ENCODE data around the gene C2orf92. TPM values are rescaled to one million over a fixed set of nuclear protein-coding genes. Genes with fewer than 3 reads are reported as not detected.
"Not testable (repeated sequence)": the region's sequence is repeated elsewhere in the genome, so short reads cannot be mapped to it uniquely, and the experiment has no call there.

C2orf92 gene
- total RNA-seq, 2 experiments from 2014 or later = 2.7 to 2.8 TPM

- no peaks in the 10 kb centered on the region for H3K27me3 Mint-ChIP-seq (ENCODE audit: low read depth)
- H3K27ac Mint-ChIP-seq = no peak overlapping the region
- no peak overlapping the region for H3K4me3 Mint-ChIP-seq
- no peaks in the 10 kb centered on the region for H3K9me3 Mint-ChIP-seq
- CTCF ChIA-PET = interaction anchor here (1.0 to 5.6 kb wide), 6 partner anchors 13 to 121 kb away, joined by 4 to 60 read pairs (median 7); no protein-coding TSS in a partner anchor
- H3K36me3 Mint-ChIP-seq (ENCODE audit: low read depth) = peaks cover 23% of the 10 kb centered on the region
- peaks cover 48% of the 10 kb centered on the region for H3K4me1 Mint-ChIP-seq (ENCODE audit: low read depth)
- intact Hi-C loops (cut with micrococcal nuclease) = loop anchor here (5.0 to 10.0 kb wide), 2 partner anchors 119 to 1623 kb away; partner anchors contain the start of genes EIF5B and TXNDC9
- no peak for DNase-seq
These were observed 41.8 kb downstream of the C2orf92 start for GRCh38 chr2:97711394-97711711.

GRCh38 chr2:97712175-97712574, 42.7 kb downstream of the C2orf92 start:
- H3K36me3 Mint-ChIP-seq (ENCODE audit: low read depth) = peaks cover 26% of the 10 kb centered on the region
- CTCF ChIA-PET = interaction anchor here (0.6 to 4.1 kb wide), 8 partner anchors 14 to 786 kb away, joined by 3 to 38 read pairs (median 5); partner anchors contain the start of gene ACTR1B
- not testable (repeated sequence) for DNase-seq; H3K27me3 Mint-ChIP-seq (ENCODE audit: low read depth); H3K9me3 Mint-ChIP-seq
- peaks cover 56% of the 10 kb centered on the region for H3K4me1 Mint-ChIP-seq (ENCODE audit: low read depth)
- intact Hi-C loops (cut with micrococcal nuclease) = loop anchor here (2.0 to 10.0 kb wide), 4 partner anchors 67 to 1623 kb away; partner anchors contain the start of genes EIF5B and TXNDC9
- peak overlapping the region; percentile 75 for H3K27ac Mint-ChIP-seq
- H3K4me3 Mint-ChIP-seq = peak overlapping the region; percentile 59

GRCh38 chr2:97712693-97713295, 43.3 kb downstream of the C2orf92 start:
- CTCF ChIA-PET = interaction anchor here (0.6 to 4.1 kb wide), 9 partner anchors 14 to 122 kb away, joined by 3 to 38 read pairs (median 5); partner anchors contain the start of genes ACTR1B and COX5B
- peaks cover 62% of the 10 kb centered on the region for H3K4me1 Mint-ChIP-seq (ENCODE audit: low read depth)
- intact Hi-C loops (cut with micrococcal nuclease) = loop anchor here (1.0 to 10.0 kb wide), 5 partner anchors 48 to 1622 kb away; partner anchors contain the start of genes ACTR1B, EIF5B and TXNDC9
- H3K27ac Mint-ChIP-seq = peak overlapping the region; percentile 95
- H3K4me3 Mint-ChIP-seq = peak overlapping the region; percentile 85
- no peaks in the 10 kb centered on the region for H3K9me3 Mint-ChIP-seq
- no peaks in the 10 kb centered on the region for H3K27me3 Mint-ChIP-seq (ENCODE audit: low read depth)
- peak; percentile 62 for DNase-seq
- peaks cover 26% of the 10 kb centered on the region for H3K36me3 Mint-ChIP-seq (ENCODE audit: low read depth)

- Mint-ChIP-seq H3K27me3 (ENCODE audit: low read depth) (no peaks in the 10 kb centered on the region), H3K27ac (peak within 1 kb of the TSS; percentile 95), H3K36me3 (ENCODE audit: low read depth) (peaks cover 26% of the 10 kb centered on the region), H3K9me3 (no peaks in the 10 kb centered on the region), H3K4me1 (ENCODE audit: low read depth) (peaks cover 69% of the 10 kb centered on the region), H3K4me3 (peak within 1 kb of the TSS; percentile 85)
- CTCF ChIA-PET = interaction anchor here (0.9 to 4.1 kb wide), 8 partner anchors 14 to 122 kb away, joined by 3 to 38 read pairs (median 4); partner anchors contain the start of genes ACTR1B and COX5B
- DNase-seq = peak; percentile 76
- intact Hi-C loops (cut with micrococcal nuclease) = loop anchor here (1.0 to 10.0 kb wide), 5 partner anchors 49 to 1621 kb away; partner anchors contain the start of genes ACTR1B, EIF5B and TXNDC9
These were observed 44.0 kb downstream of the C2orf92 start, which contains the start of gene ZAP70 for GRCh38 chr2:97713296-97714083. Gene ZAP70, plus strand, starts transcription at chr2:97713576. Its CDS starts 10,461 bp downstream, at chr2:97724037.

GRCh38 chr2:97714084-97714949, 44.8 kb downstream of the C2orf92 start:
- Mint-ChIP-seq H3K36me3 (ENCODE audit: low read depth) (peaks cover 35% of the 10 kb centered on the region), H3K4me3 (peak overlapping the region; percentile 85)

GRCh38 chr2:97714950-97715652, 45.6 kb downstream of the C2orf92 start:
- H3K27ac Mint-ChIP-seq = peak overlapping the region; percentile 95
- no peaks in the 10 kb centered on the region for H3K9me3 Mint-ChIP-seq
- CTCF ChIA-PET = interaction anchor here (0.7 to 4.1 kb wide), 6 partner anchors 13 to 33 kb away, joined by 3 to 38 read pairs (median 8); no protein-coding TSS in a partner anchor
- intact Hi-C loops (cut with micrococcal nuclease) = loop anchor here (5.0 to 10.0 kb wide), 2 partner anchors 123 to 1620 kb away; partner anchors contain the start of genes EIF5B and TXNDC9
- H3K27me3 Mint-ChIP-seq (ENCODE audit: low read depth) = no peaks in the 10 kb centered on the region
- DNase-seq = no peak
- H3K4me1 Mint-ChIP-seq (ENCODE audit: low read depth) = peaks cover 81% of the 10 kb centered on the region
- H3K36me3 Mint-ChIP-seq (ENCODE audit: low read depth) = peaks cover 41% of the 10 kb centered on the region
- H3K4me3 Mint-ChIP-seq = peak overlapping the region; percentile 85

More at GRCh38 chr2:97714084-97714949, 44.8 kb downstream of the C2orf92 start:
- intact Hi-C loops (cut with micrococcal nuclease) = loop anchor here (5.0 to 10.0 kb wide), 2 partner anchors 122 to 1620 kb away; partner anchors contain the start of genes EIF5B and TXNDC9
- peak; percentile 55 for DNase-seq
- Mint-ChIP-seq H3K9me3 (no peaks in the 10 kb centered on the region), H3K4me1 (ENCODE audit: low read depth) (peaks cover 77% of the 10 kb centered on the region), H3K27ac (peak overlapping the region; percentile 95), H3K27me3 (ENCODE audit: low read depth) (no peaks in the 10 kb centered on the region)
- CTCF ChIA-PET = interaction anchor here (0.7 to 4.1 kb wide), 8 partner anchors 14 to 123 kb away, joined by 3 to 38 read pairs (median 6); partner anchors contain the start of gene COX5B

GRCh38 chr2:97715951-97716694, 46.6 kb downstream of the C2orf92 start:
- DNase-seq = no peak

GRCh38 chr2:97716695-97717612, 47.4 kb downstream of the C2orf92 start:
- Mint-ChIP-seq H3K27ac (peak overlapping the region; percentile 95), H3K27me3 (ENCODE audit: low read depth) (no peaks in the 10 kb centered on the region), H3K9me3 (no peaks in the 10 kb centered on the region), H3K4me3 (peak overlapping the region; percentile 85), H3K36me3 (ENCODE audit: low read depth) (peaks cover 49% of the 10 kb centered on the region), H3K4me1 (ENCODE audit: low read depth) (peaks cover 76% of the 10 kb centered on the region)
- intact Hi-C loops (cut with micrococcal nuclease) = loop anchor here (10.0 kb wide), 1 partner anchor 1618 kb away; the partner anchor contains the start of genes EIF5B and TXNDC9
- DNase-seq = no peak
- CTCF ChIA-PET = interaction anchor here (1.4 to 2.6 kb wide), 5 partner anchors 8 to 24 kb away, joined by 3 to 20 read pairs (median 7); no protein-coding TSS in a partner anchor

More at GRCh38 chr2:97715951-97716694, 46.6 kb downstream of the C2orf92 start:
- H3K4me3 Mint-ChIP-seq = peak overlapping the region; percentile 85
- H3K27me3 Mint-ChIP-seq (ENCODE audit: low read depth) = no peaks in the 10 kb centered on the region
- no peaks in the 10 kb centered on the region for H3K9me3 Mint-ChIP-seq
- intact Hi-C loops (cut with micrococcal nuclease) = loop anchor here (10.0 kb wide), 1 partner anchor 1619 kb away; the partner anchor contains the start of genes EIF5B and TXNDC9
- H3K36me3 Mint-ChIP-seq (ENCODE audit: low read depth) = peaks cover 47% of the 10 kb centered on the region
- peak overlapping the region; percentile 95 for H3K27ac Mint-ChIP-seq
- CTCF ChIA-PET = interaction anchor here (0.6 to 1.5 kb wide), 2 partner anchors 13 to 18 kb away, joined by 3 to 7 read pairs; no protein-coding TSS in a partner anchor
- H3K4me1 Mint-ChIP-seq (ENCODE audit: low read depth) = peaks cover 84% of the 10 kb centered on the region

GRCh38 chr2:97717613-97717995, 48.1 kb downstream of the C2orf92 start:
- H3K27me3 Mint-ChIP-seq (ENCODE audit: low read depth) = no peaks in the 10 kb centered on the region
- H3K9me3 Mint-ChIP-seq = no peaks in the 10 kb centered on the region
- H3K4me3 Mint-ChIP-seq = peak overlapping the region; percentile 85
- peak overlapping the region; percentile 95 for H3K27ac Mint-ChIP-seq
- peaks cover 75% of the 10 kb centered on the region for H3K4me1 Mint-ChIP-seq (ENCODE audit: low read depth)
- CTCF ChIA-PET = interaction anchor here (0.6 to 2.6 kb wide), 7 partner anchors 9 to 127 kb away, joined by 3 to 20 read pairs (median 6); no protein-coding TSS in a partner anchor
- DNase-seq = no peak
- intact Hi-C loops (cut with micrococcal nuclease) = loop anchor here (10.0 kb wide), 1 partner anchor 1617 kb away; the partner anchor contains the start of genes EIF5B and TXNDC9
- H3K36me3 Mint-ChIP-seq (ENCODE audit: low read depth) = peaks cover 49% of the 10 kb centered on the region

All from activated naive CD4-positive, alpha-beta T cell treated with anti-CD3 and anti-CD28 coated beads for 36 hours (primary cell).